Measurements from ENCODE around the gene CAVIN3.
A peak's percentile ranks its signal among the peaks of the same experiment; 100 is the strongest.

The CAVIN3 gene

GRCh38 chr11:6345366-6345765 lies 25.1 kb upstream of the CAVIN3 start:
- Histone ChIP-seq H3K4me3 (no peak overlapping the region), H3K27ac (no peak overlapping the region)
- no peak for DNase-seq (ENCODE audit: low spot score)
- no peak for TF ChIP-seq CTCF (IDR thresholded peaks at IDR 0.05)

GRCh38 chr11:6336293-6336692 lies 16.0 kb upstream of the CAVIN3 start:
- DNase-seq (ENCODE audit: low spot score) = no peak
- no peak for TF ChIP-seq CTCF (IDR thresholded peaks at IDR 0.05)
- H3K27ac ChIP-seq = no peak overlapping the region
- no peak overlapping the region for H3K4me3 ChIP-seq

- Histone ChIP-seq H3K27ac (no peak overlapping the region), H3K4me3 (no peak overlapping the region)
- TF ChIP-seq CTCF (IDR thresholded peaks at IDR 0.05) = no peak
- DNase-seq (ENCODE audit: low spot score) = no peak
Measured at GRCh38 chr11:6334806-6335205, 14.5 kb upstream of the CAVIN3 start.

- H3K27ac ChIP-seq = peak overlapping the region; percentile 7 to 51
- no peak overlapping the region for H3K4me3 ChIP-seq
- DNase-seq (ENCODE audit: low spot score) = no peak
- no peak for TF ChIP-seq CTCF (IDR thresholded peaks at IDR 0.05)
Measured at GRCh38 chr11:6333095-6333494, 12.8 kb upstream of the CAVIN3 start.

- no peak for DNase-seq (ENCODE audit: low spot score)
- no peak for TF ChIP-seq CTCF (IDR thresholded peaks at IDR 0.05)
- H3K4me3 ChIP-seq = no peak overlapping the region
- no peak overlapping the region for H3K27ac ChIP-seq
Measured at GRCh38 chr11:6332066-6332465, 11.8 kb upstream of the CAVIN3 start.

- Histone ChIP-seq H3K4me3 (no peak overlapping the region), H3K27ac (peak overlapping the region in 1 of 2 donors; percentile 66)
- DNase-seq (ENCODE audit: low spot score) = no peak
- TF ChIP-seq CTCF (IDR thresholded peaks at IDR 0.05) = no peak
Measured at GRCh38 chr11:6328321-6328720, 8.0 kb upstream of the CAVIN3 start.

- no peak for TF ChIP-seq CTCF (IDR thresholded peaks at IDR 0.05)
- H3K27ac ChIP-seq = peak overlapping the region in 1 of 2 donors; percentile 59
- DNase-seq (ENCODE audit: low spot score) = no peak
- H3K4me3 ChIP-seq = no peak overlapping the region
Measured at GRCh38 chr11:6327806-6328205, 7.5 kb upstream of the CAVIN3 start.

Data from coronary artery (tissue), 2 donors.